CD4-positive, alpha-beta T cell (primary cell): ENCODE data around the gene CPED1. TPM values are rescaled to one million over a fixed set of nuclear protein-coding genes. Genes with fewer than 3 reads are reported as not detected.

Source experiments
- ATAC-seq: fragments of 200-7000 bp; cut with Tn5 transposase; one replicate; pipeline ENCODE4 v1.10.0; 2022; ENCODE audit warnings: mild to moderate bottlenecking; ENCODE audit not compliant: poor library complexity
- CTCF ChIA-PET: fragments of 350-600 bp; sonication (Branson Sonifier 250); formaldehyde crosslinking; loops from one replicate; lab custom pipeline; 2021; ENCODE audit warnings: antibody characterized with exemption, inconsistent platforms; lab: Charles Lee
- POLR2A ChIA-PET: fragments of 350-600 bp; sonication (Branson Sonifier 250); formaldehyde crosslinking; loops from one replicate; lab custom pipeline; 2021; ENCODE audit warnings: antibody characterized with exemption, inconsistent platforms; lab: Charles Lee
- DNase-seq, 14 experiments: peaks; one replicate each; pipeline ENCODE4 v3.0.0-alpha.2; 2013 to 2020; ENCODE audit warnings: mixed read lengths in 2 of 14
- H3K27ac ChIP-seq, 2 donors: one replicate each; pipeline versions ENCODE4 v1.5.1 to v1.7.0; 2013; ENCODE audit warnings: low read length in 2 of 2, low read depth in 1 of 2, mild to moderate bottlenecking in 1 of 2
- H3K27me3 ChIP-seq, 2 experiments: 1 replicate in 1 of 2; 2 replicates in 1 of 2; pipeline versions ENCODE4 v1.6.1 to v1.7.0; 2013; ENCODE audit warnings: low read length in 2 of 2, control low read depth in 1 of 2, mild to moderate bottlenecking in 1 of 2, moderate library complexity in 1 of 2; ENCODE audit not compliant: insufficient read depth in 2 of 2, control insufficient read depth in 1 of 2
- H3K36me3 ChIP-seq: one replicate; pipeline ENCODE4 v1.6.1; 2013; ENCODE audit warnings: low read length, control low read depth; ENCODE audit not compliant: insufficient read depth
- H3K4me1 ChIP-seq: one replicate; pipeline ENCODE4 v1.6.1; 2013; ENCODE audit warnings: low read length, control low read depth; ENCODE audit not compliant: insufficient read depth
- H3K4me3 ChIP-seq: one replicate; pipeline ENCODE4 v1.5.1; 2013; ENCODE audit warnings: mild to moderate bottlenecking, low read length, moderate library complexity
- H3K9me3 ChIP-seq, 2 experiments: 1 replicate in 1 of 2; 2 replicates in 1 of 2; pipeline versions ENCODE4 v1.6.1 to v1.7.0; 2013; ENCODE audit warnings: low read length in 2 of 2, mild to moderate bottlenecking in 2 of 2, control low read depth in 1 of 2, moderate library complexity in 1 of 2; ENCODE audit not compliant: control insufficient read depth in 1 of 2, insufficient read depth in 1 of 2
- H3K27ac Mint-ChIP-seq: one replicate; pipeline ENCODE4 v1.8.0; 2020; ENCODE audit warnings: mixed read lengths
- H3K27me3 Mint-ChIP-seq: one replicate; pipeline ENCODE4 v1.8.0; 2021; ENCODE audit warnings: mixed read lengths
- H3K36me3 Mint-ChIP-seq: one replicate; pipeline ENCODE4 v1.8.0; 2021; ENCODE audit warnings: low read depth, mixed read lengths
- H3K4me1 Mint-ChIP-seq: one replicate; pipeline ENCODE4 v1.8.0; 2021; ENCODE audit warnings: low read depth, mixed read lengths
- H3K4me3 Mint-ChIP-seq: one replicate; pipeline ENCODE4 v1.8.0; 2020; ENCODE audit warnings: mild to moderate bottlenecking, mixed read lengths
- H3K9me3 Mint-ChIP-seq: one replicate; pipeline ENCODE4 v1.8.0; 2020; ENCODE audit warnings: mixed read lengths
- CTCF ChIP-seq: fragments of 200-600 bp; IDR thresholded peaks from one replicate; pipeline ENCODE4 v1.8.0; 2022; ENCODE audit warnings: antibody characterized with exemption, mild to moderate bottlenecking
- intact Hi-C, 2 experiments: fragments of 100-400 bp; cut with DNase I in 1 of 2; cut with micrococcal nuclease in 1 of 2; formaldehyde crosslinking; loops; one replicate each; pipeline versions ENCODE4 v1.15.1 to v1.9.0; 2023 to 2025; cut with DNase I, micrococcal nuclease
- total RNA-seq, 174 experiments: library from RNA in 2 of 174; stranded (reverse) in 2 of 174; gene quantifications; one replicate each; pipeline ENCODE4 v1.2.3 and lab custom pipeline; 2021 to 2026

Gene CPED1
- total RNA-seq, 2 experiments from 2014 or later = 0.08 to 0.19 TPM

GRCh38 chr7:121039994-121040393, 51.5 kb downstream of the CPED1 start:
- H3K4me1 Mint-ChIP-seq = no peaks in the 10 kb centered on the region
- no peak overlapping the region for H3K27ac Mint-ChIP-seq
- H3K27me3 ChIP-seq = no peaks in the 10 kb centered on the region
- POLR2A ChIA-PET = no interaction called here
- H3K27me3 Mint-ChIP-seq = peaks cover 4% of the 10 kb centered on the region
- CTCF ChIA-PET = interaction anchor here (1.7 kb wide), 1 partner anchor 16 kb away, joined by 4 read pairs; no protein-coding TSS in a partner anchor
- no peaks in the 10 kb centered on the region for H3K4me1 ChIP-seq
- TF ChIP-seq CTCF = no peak
- no peak overlapping the region for H3K4me3 Mint-ChIP-seq
- no peak overlapping the region for H3K27ac ChIP-seq
- no peaks in the 10 kb centered on the region for H3K9me3 ChIP-seq
- intact Hi-C loops = no loop called here
- ATAC-seq (no peak), DNase-seq (no peak)
- no peaks in the 10 kb centered on the region for H3K36me3 Mint-ChIP-seq
- no peaks in the 10 kb centered on the region for H3K9me3 Mint-ChIP-seq
- no peak overlapping the region for H3K4me3 ChIP-seq
- H3K36me3 ChIP-seq = no peaks in the 10 kb centered on the region

DNA sequence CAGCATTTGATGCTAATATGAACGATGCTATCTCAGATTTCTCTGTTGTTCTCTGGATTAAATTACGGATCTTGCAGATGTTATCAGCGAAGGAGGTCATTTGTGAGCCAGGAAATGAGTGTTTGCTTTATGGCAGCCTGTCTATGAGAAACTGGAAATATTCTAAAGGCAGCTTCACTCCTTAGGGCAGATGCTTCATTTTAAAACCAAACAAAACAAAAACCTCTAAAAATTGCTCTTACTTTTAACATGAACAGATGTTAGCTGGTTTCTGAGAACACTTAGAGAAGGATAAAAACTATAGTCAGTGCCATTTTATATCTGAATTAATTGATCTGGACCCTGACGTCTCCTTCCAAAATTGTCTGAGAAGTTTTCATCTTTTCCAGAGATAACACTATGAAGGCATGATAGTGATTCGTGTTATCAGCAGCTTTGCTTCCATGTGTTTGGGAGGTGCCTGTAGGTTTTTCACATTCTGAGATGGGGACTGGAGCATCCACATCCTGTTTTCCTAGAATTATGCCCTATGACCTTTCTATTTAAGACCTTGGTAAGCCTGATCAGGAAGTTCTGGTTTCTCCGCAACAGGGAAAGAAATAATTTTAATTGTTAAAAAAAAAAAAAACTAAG, 53.1 kb downstream of the CPED1 start:
- Histone ChIP-seq H3K4me1 (no peaks in the 10 kb centered on the region), H3K36me3 (no peaks in the 10 kb centered on the region), H3K27me3 (no peaks in the 10 kb centered on the region), H3K9me3 (no peaks in the 10 kb centered on the region), H3K27ac (no peak overlapping the region), H3K4me3 (no peak overlapping the region)
- H3K27ac Mint-ChIP-seq = no peak overlapping the region
- no peak for TF ChIP-seq CTCF
- ChIA-PET CTCF (no interaction called here), POLR2A (no interaction called here)
- H3K4me3 Mint-ChIP-seq = no peak overlapping the region
- H3K4me1 Mint-ChIP-seq = no peaks in the 10 kb centered on the region
- H3K9me3 Mint-ChIP-seq = no peaks in the 10 kb centered on the region
- no peaks in the 10 kb centered on the region for H3K36me3 Mint-ChIP-seq
- intact Hi-C loops = no loop called here
- ATAC-seq (no peak), DNase-seq (no peak)
- peaks cover 4% of the 10 kb centered on the region for H3K27me3 Mint-ChIP-seq

DNA sequence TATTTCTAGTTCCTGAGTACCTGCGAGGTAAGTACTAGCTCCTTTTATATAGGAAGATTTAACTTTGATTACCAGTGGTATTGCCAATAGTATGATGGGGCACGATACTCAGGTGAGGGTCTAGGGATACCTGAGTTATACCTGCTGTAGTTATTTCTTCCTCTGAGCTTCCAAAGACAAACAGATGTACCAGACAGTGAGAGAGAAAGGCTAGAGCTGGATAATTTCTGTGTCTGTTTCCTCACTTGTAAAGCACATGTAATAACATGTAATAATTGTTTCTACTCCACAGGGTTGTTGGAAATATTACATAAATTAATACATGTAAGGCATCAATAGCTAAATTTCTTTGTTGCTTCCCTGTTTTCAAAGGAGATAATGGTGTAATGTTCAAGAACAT, 53.7 kb downstream of the CPED1 start:
- Histone ChIP-seq H3K27ac (no peak overlapping the region), H3K27me3 (no peaks in the 10 kb centered on the region), H3K36me3 (no peaks in the 10 kb centered on the region), H3K4me3 (no peak overlapping the region), H3K9me3 (no peaks in the 10 kb centered on the region), H3K4me1 (no peaks in the 10 kb centered on the region)
- intact Hi-C loops = no loop called here
- POLR2A ChIA-PET = no interaction called here
- TF ChIP-seq CTCF = no peak
- ATAC-seq = no peak
- DNase-seq = no peak
- Mint-ChIP-seq H3K27me3 (peaks cover 4% of the 10 kb centered on the region), H3K36me3 (no peaks in the 10 kb centered on the region), H3K4me1 (no peaks in the 10 kb centered on the region), H3K27ac (no peak overlapping the region), H3K9me3 (no peaks in the 10 kb centered on the region), H3K4me3 (no peak overlapping the region)
- CTCF ChIA-PET = interaction anchor here (0.7 kb wide), 1 partner anchor 15 kb away, joined by 3 read pairs; no protein-coding TSS in a partner anchor
